Endothelial cell of umbilical vein (primary cell): ENCODE measurements around the gene ECSIT. TPM values are rescaled to one million over a fixed set of nuclear protein-coding genes. Genes with fewer than 3 reads are reported as not detected.
A peak's percentile ranks its signal among the peaks of the same experiment; 100 is the strongest.

Experiments used
- BruUV-seq: library from RNA; stranded (reverse); fragments of 400-500 nt; replicated peaks from 2 replicates; lab custom pipeline; 2021; lab: Mats Ljungman, UMichigan
- CTCF ChIA-PET: fragments of 300-600, 350-600 bp; sonication (Branson Sonifier 250); formaldehyde crosslinking; loops from one replicate; lab custom pipeline; 2021; ENCODE audit warnings: antibody characterized with exemption, inconsistent platforms; lab: Charles Lee
- POLR2A ChIA-PET: fragments of 300-600, 350-600 bp; sonication (Branson Sonifier 250); formaldehyde crosslinking; loops from one replicate; lab custom pipeline; 2021; ENCODE audit warnings: antibody characterized with exemption, inconsistent platforms; lab: Charles Lee
- DNase-seq: peaks from one replicate; pipeline ENCODE4 v3.0.0-alpha.2; 2011; ENCODE audit warnings: low read depth, low spot score
- FAIRE-seq: peaks from 2 replicates; lab custom pipeline; 2011; peaks lifted over from hg19 to GRCh38; lab: Jason Lieb, UNC
- H2AFZ ChIP-seq: 2 replicates; pipeline ENCODE4 v1.6.0; 2012; ENCODE audit warnings: low read depth, low read length, control low read depth, inconsistent platforms
- H3K27ac ChIP-seq: 2 replicates; pipeline ENCODE4 v1.5.1; 2011; ENCODE audit warnings: low read depth, mild to moderate bottlenecking, control low read depth, low read length, moderate library complexity; ENCODE audit not compliant: insufficient read depth
- H3K27me3 ChIP-seq, 2 experiments: 2 replicates each; pipeline versions ENCODE4 v1.6.0 to v1.6.1; 2011; ENCODE audit warnings: low read length in 2 of 2, mixed read lengths in 1 of 2; ENCODE audit not compliant: control insufficient read depth in 2 of 2, insufficient read depth in 2 of 2
- H3K36me3 ChIP-seq, 2 experiments: 2 replicates in 1 of 2; 3 replicates in 1 of 2; pipeline ENCODE4 v1.5.1; 2011; ENCODE audit warnings: low read length in 2 of 2, mild to moderate bottlenecking in 1 of 2, moderate library complexity in 1 of 2; ENCODE audit not compliant: control insufficient read depth in 2 of 2, insufficient read depth in 2 of 2; ENCODE audit errors: extremely low read depth in 1 of 2
- H3K4me1 ChIP-seq: 3 replicates; pipeline ENCODE4 v1.5.1; 2011; ENCODE audit warnings: mild to moderate bottlenecking, low read length; ENCODE audit not compliant: control insufficient read depth, insufficient read depth; ENCODE audit errors: extremely low read depth
- H3K4me2 ChIP-seq: 2 replicates; pipeline ENCODE4 v1.6.1; 2011; ENCODE audit warnings: low read length, control low read depth, mixed read lengths; ENCODE audit not compliant: insufficient read depth
- H3K4me3 ChIP-seq, 3 experiments: fragments of 200-600 bp in 1 of 3; sonication (generic), shearing (Covaris generic) in 1 of 3; replicated peaks in 1 of 3; 2 replicates each; pipeline ENCODE4 v1.5.1; 2011 to 2016; ENCODE audit warnings: control low read depth in 3 of 3, low read length in 3 of 3, mild to moderate bottlenecking in 2 of 3, inconsistent platforms in 1 of 3, low read depth in 1 of 3, moderate library complexity in 1 of 3; ENCODE audit not compliant: insufficient read depth in 1 of 3
- H3K79me2 ChIP-seq: 2 replicates; pipeline ENCODE4 v1.6.0; 2012; ENCODE audit warnings: low read length, inconsistent platforms; ENCODE audit not compliant: control insufficient read depth, insufficient read depth
- H3K9ac ChIP-seq: replicated peaks from 2 replicates; pipeline ENCODE3; 2011; ENCODE audit warnings: low read length, control low read depth; ENCODE audit not compliant: insufficient read depth; ENCODE audit errors: extremely low read depth
- H3K9me1 ChIP-seq: replicated peaks from 3 replicates; pipeline ENCODE4 v1.6.0; 2011; ENCODE audit warnings: mild to moderate bottlenecking, low read length; ENCODE audit not compliant: control insufficient read depth, insufficient read depth; ENCODE audit errors: extremely low read depth
- H3K9me3 ChIP-seq: replicated peaks from 2 replicates; pipeline ENCODE4 v1.5.1; 2012; ENCODE audit warnings: low read length, inconsistent platforms; ENCODE audit not compliant: control insufficient read depth, insufficient read depth
- H4K20me1 ChIP-seq: replicated peaks from 2 replicates; pipeline ENCODE3; 2011; ENCODE audit warnings: mild to moderate bottlenecking, low read length; ENCODE audit not compliant: control insufficient read depth, insufficient read depth; ENCODE audit errors: extremely low read depth
- EZH2 ChIP-seq: IDR thresholded peaks from 2 replicates; pipeline ENCODE4 v1.6.1; 2012; ENCODE audit warnings: borderline replicate concordance, low read depth, mild to moderate bottlenecking, moderate library complexity, low read length, inconsistent platforms; ENCODE audit not compliant: severe bottlenecking
- FOS ChIP-seq: IDR thresholded peaks from 2 replicates; pipeline ENCODE4 v1.6.1; 2011; ENCODE audit warnings: mild to moderate bottlenecking, low read length, moderate library complexity, borderline replicate concordance; ENCODE audit not compliant: insufficient read depth
- GATA2 ChIP-seq: IDR thresholded peaks from 2 replicates; pipeline ENCODE4 v1.7.0; 2011; ENCODE audit warnings: low read depth, mild to moderate bottlenecking, moderate library complexity, mixed read lengths, low read length; ENCODE audit not compliant: insufficient read length, insufficient read depth
- JUN ChIP-seq: IDR thresholded peaks from 2 replicates; pipeline ENCODE4 v1.6.1; 2011; ENCODE audit warnings: borderline replicate concordance, low read depth; ENCODE audit not compliant: insufficient read length, insufficient read depth
- MYC ChIP-seq: IDR thresholded peaks from one replicate; pipeline ENCODE4 v1.6.1; 2011; ENCODE audit warnings: mild to moderate bottlenecking, low read depth, low read length
- dilution Hi-C: fragments of 300-500 bp; cut with MboI; formaldehyde crosslinking; loops from one replicate; pipeline ENCODE4 v1.15.0; 2019; ENCODE audit warnings: low sequenced_read_pairs; ENCODE audit not compliant: extremely low pct_ligation_motif_present
- intact Hi-C: fragments of 100-400 bp; cut with micrococcal nuclease; formaldehyde crosslinking; loops from one replicate; pipeline ENCODE4 v1.10.0; 2022
- polyA plus RNA-seq, 4 experiments: library from polyadenylated mRNA; depleted of rRNA in 3 of 4; stranded (reverse) in 3 of 4; unstranded in 1 of 4; fragments of >200 nt; gene quantifications; 2 replicates each; pipeline versions ENCODE4 v1.2.1 to v1.2.3, GENCODE V29; 2011 to 2012; ENCODE audit warnings: missing spikeins in 1 of 4
- total RNA-seq: library from RNA; stranded (reverse); gene quantifications from 2 replicates; pipeline ENCODE4 v1.2.3, GENCODE V29; 2021

Gene ECSIT
- total and polyA plus RNA-seq, 2 donors (not counting 3 experiments of a cell fraction or from before 2014, with no cell fraction given), result 32.4 to 47.2 TPM

GRCh38 chr19:11481534-11482383 is 47.2 kb downstream of the ECSIT start:
- POLR2A ChIA-PET, result interaction anchor here (1.0 to 1.2 kb wide), 2 partner anchors 101 to 185 kb away, joined by 3 to 4 read pairs; partner anchors contain the start of gene TSPAN16

GRCh38 chr19:11480715-11481533 is 48.0 kb downstream of the ECSIT start, which contains the start of gene ELAVL3:
ELAVL3 (minus strand) TSS chr19:11481046; CDS start chr19:11480608, 438 bp downstream.
- peaks cover 13 to 25% of the 10 kb centered on the region in 2 experiments for H3K27me3 ChIP-seq
- H3K9me3 ChIP-seq, result no peaks in the 10 kb centered on the region
- DNase-seq (no peak), FAIRE-seq (no peak)
- H3K9me1 ChIP-seq, result no peaks in the 10 kb centered on the region
- TF ChIP-seq GATA2 (no peak), EZH2 (peak; percentile 79)
- no peak within 1 kb of the TSS for H3K4me2 ChIP-seq
- no peak within 1 kb of the TSS for H3K4me3 ChIP-seq
- intact Hi-C loops, result no loop called here
- no peaks in the 10 kb centered on the region for H3K79me2 ChIP-seq
- ChIA-PET CTCF (interaction anchor here (0.6 to 2.5 kb wide), 2 partner anchors 100 to 187 kb away, joined by 3 to 48 read pairs; no protein-coding TSS in a partner anchor), POLR2A (no interaction called here)
- H2AFZ ChIP-seq, result no peak within 1 kb of the TSS
- peaks cover 3% of the 10 kb centered on the region for H3K4me1 ChIP-seq
- no peaks in the 10 kb centered on the region for H4K20me1 ChIP-seq
- dilution Hi-C loops, result no loop called here
- H3K9ac ChIP-seq, result no peak within 1 kb of the TSS
- no peaks in the 10 kb centered on the region for H3K36me3 ChIP-seq
- H3K27ac ChIP-seq, result no peak within 1 kb of the TSS
- BruUV-seq, result no TSS peak

More at GRCh38 chr19:11481534-11482383, 47.2 kb downstream of the ECSIT start:
- Histone ChIP-seq H2AFZ (no peak overlapping the region), H3K27me3 (peaks cover 13 to 25% of the 10 kb centered on the region in 2 experiments), H3K9me1 (no peaks in the 10 kb centered on the region), H3K36me3 (no peaks in the 10 kb centered on the region), H3K4me3 (peak overlapping the region in 1 of 3 experiments; percentile 27), H3K4me1 (peaks cover 3% of the 10 kb centered on the region), H3K9ac (no peak overlapping the region), H3K27ac (no peak overlapping the region), H3K9me3 (no peaks in the 10 kb centered on the region), H3K79me2 (no peaks in the 10 kb centered on the region), H4K20me1 (no peaks in the 10 kb centered on the region), H3K4me2 (no peak overlapping the region)
- no TSS peak for BruUV-seq
- intact Hi-C loops, result loop anchor here (1.0 to 2.0 kb wide), 4 partner anchors 46 to 239 kb away; partner anchors contain the start of genes ODAD3 and PRKCSH
- DNase-seq (peak; percentile 81), FAIRE-seq (peak; percentile 89)
- dilution Hi-C loops, result no loop called here
- TF ChIP-seq FOS, result no peak
- peak; percentile 11 for TF ChIP-seq EZH2
- no peak for TF ChIP-seq MYC
- no peak for TF ChIP-seq JUN
- CTCF ChIA-PET, result interaction anchor here (0.6 to 2.5 kb wide), 30 partner anchors 11 to 446 kb away, joined by 3 to 48 read pairs (median 5); partner anchors contain the start of genes CCDC159, ELOF1, EPOR and ODAD3
